ENCODE results near the gene POLE. TPM values are rescaled to one million over a fixed set of nuclear protein-coding genes. Genes with fewer than 3 reads are reported as not detected.

The POLE gene
- total and polyA plus RNA-seq, 10 of the 15 experiments (the other 5 are each of a cell fraction or from before 2014, with no cell fraction given), result 2.3 to 103 (median 37.1) TPM

DNA sequence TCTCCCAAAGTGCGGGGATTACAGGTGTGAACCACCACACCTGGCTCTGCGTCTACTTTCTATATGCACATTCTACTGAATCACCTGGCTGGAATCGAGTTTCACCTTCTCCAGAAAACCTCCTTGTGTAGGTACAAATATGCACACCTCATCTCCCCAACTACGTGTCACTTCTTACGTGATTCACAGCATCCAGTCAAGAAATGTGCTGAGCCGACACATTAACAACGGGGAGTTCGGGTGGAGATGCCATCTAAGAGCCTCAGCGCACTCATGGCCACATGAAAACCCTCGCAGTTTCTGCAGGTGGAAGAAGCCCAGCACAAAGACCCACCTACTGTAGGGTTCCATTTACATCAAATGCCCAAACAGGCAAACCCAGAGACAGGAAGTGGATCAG is 39.3 kb downstream of the POLE start (continued):
- TF ChIP-seq, protein P1, sequence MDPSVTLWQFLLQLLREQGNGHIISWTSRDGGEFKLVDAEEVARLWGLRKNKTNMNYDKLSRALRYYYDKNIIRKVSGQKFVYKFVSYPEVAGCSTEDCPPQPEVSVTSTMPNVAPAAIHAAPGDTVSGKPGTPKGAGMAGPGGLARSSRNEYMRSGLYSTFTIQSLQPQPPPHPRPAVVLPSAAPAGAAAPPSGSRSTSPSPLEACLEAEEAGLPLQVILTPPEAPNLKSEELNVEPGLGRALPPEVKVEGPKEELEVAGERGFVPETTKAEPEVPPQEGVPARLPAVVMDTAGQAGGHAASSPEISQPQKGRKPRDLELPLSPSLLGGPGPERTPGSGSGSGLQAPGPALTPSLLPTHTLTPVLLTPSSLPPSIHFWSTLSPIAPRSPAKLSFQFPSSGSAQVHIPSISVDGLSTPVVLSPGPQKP (IDR thresholded peaks at IDR 0.05; ENCODE audit: low read depth, low read length), result no peak
- TF ChIP-seq ASH2L (IDR thresholded peaks at IDR 0.05; ENCODE audit: borderline replicate concordance, low read depth), result no peak

DNA sequence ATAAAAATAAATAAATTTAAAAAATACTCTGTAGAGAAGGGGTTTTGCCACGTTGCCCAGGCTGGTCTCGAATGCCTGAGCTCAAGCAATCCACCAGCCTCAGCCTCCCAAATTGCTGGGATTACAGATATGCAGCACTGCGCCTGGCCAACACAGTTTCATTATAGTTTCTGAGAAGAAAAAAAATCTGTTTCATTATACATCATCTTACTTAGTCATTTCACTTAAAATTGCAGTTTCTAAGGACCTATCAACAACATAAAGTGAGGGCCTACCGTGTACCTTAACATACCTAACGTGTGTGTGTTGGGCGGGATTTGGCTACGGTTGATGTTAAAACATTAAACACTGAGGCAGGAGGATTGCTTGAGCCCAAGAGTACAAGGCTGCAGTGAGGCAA is 40.3 kb downstream of the POLE start:
- Histone ChIP-seq H3K9me3 (replicated peaks; ENCODE audit: control insufficient read depth, insufficient read depth, low read length) (no peaks in the 10 kb centered on the region), H3K36me3 (ENCODE audit: control insufficient read depth in 2 of 2, insufficient read depth in 2 of 2, low read length in 1 of 2) (peaks cover 6 to 39% of the 10 kb centered on the region in 2 experiments), H3K4me2 (ENCODE audit: control insufficient read depth, insufficient read depth) (no peak overlapping the region), H3K4me1 (ENCODE audit: control insufficient read depth, insufficient read depth, low read length) (no peaks in the 10 kb centered on the region), H3K79me2 (ENCODE audit: control insufficient read depth, insufficient read depth, low read length) (no peaks in the 10 kb centered on the region), H2AFZ (ENCODE audit: control insufficient read depth, low read depth, low read length) (no peak overlapping the region), H4K20me1 (ENCODE audit: control insufficient read depth, insufficient read depth) (no peaks in the 10 kb centered on the region), H3K27ac (ENCODE audit: control insufficient read depth, insufficient read depth) (no peak overlapping the region), H3K9ac (ENCODE audit: control insufficient read depth, insufficient read depth, low read length) (no peak overlapping the region), H3K27me3 (replicated peaks in 1 of 2; ENCODE audit: control insufficient read depth in 2 of 2, insufficient read depth in 2 of 2, low read length in 1 of 2) (no peaks in the 10 kb centered on the region), H3K4me3 (no peak overlapping the region)
- POLR2A ChIA-PET, result no interaction called here
- 86% methylated on average over 7 of the region's 7 CpGs for WGBS (ENCODE audit: insufficient coverage, insufficient replicate concordance, low lambda C conversion rate, missing lambda C conversion rate)
- FAIRE-seq (no peak), DNase-seq (ENCODE audit: low read depth, low spot score) (no peak), ATAC-seq (no peak)
- in situ Hi-C loops (cut with MboI) (no loop called here), intact Hi-C loops (cut with micrococcal nuclease; ENCODE audit: unreplicated experiment) (no loop called here)
- TF ChIP-seq ZZZ3 (IDR thresholded peaks at IDR 0.05; ENCODE audit: control insufficient read depth, insufficient read length, low read depth) (no peak), ZSCAN29 (IDR thresholded peaks at IDR 0.05) (no peak)
- RAD21 ChIA-PET (ENCODE audit: unreplicated experiment), result no interaction called here
- CTCF ChIA-PET, result no interaction called here
- SMC1A ChIA-PET (ENCODE audit: uncharacterized antibody, unreplicated experiment), result no interaction called here
- BruUV-seq (replicated peaks), result no TSS peak

Data from GM12878 (cell line).